HepG2 (cell line): Measurements from ENCODE around the gene CD68. TPM values are rescaled to one million over a fixed set of nuclear protein-coding genes. Genes with fewer than 3 reads are reported as not detected.

ENCODE experiments used
- AHR ChIP-seq: IDR thresholded peaks from 2 replicates; pipeline ENCODE4 v1.6.1; 2018; ENCODE audit warnings: missing genetic modification reagents, missing compliant biosample characterization
- CBX1 ChIP-seq: IDR thresholded peaks from one replicate; pipeline ENCODE4 v1.6.1; 2016; ENCODE audit warnings: antibody characterized with exemption, low read depth
- CSRNP1 ChIP-seq: sonication (generic); formaldehyde crosslinking; IDR thresholded peaks from 2 replicates; pipeline ENCODE4 v1.8.1; 2023; ENCODE audit warnings: mild to moderate bottlenecking, missing genetic modification reagents
- DMTF1 ChIP-seq: sonication (generic); formaldehyde crosslinking; IDR thresholded peaks from 2 replicates; pipeline ENCODE4 v1.4.0; 2020; ENCODE audit warnings: mild to moderate bottlenecking, missing genetic modification reagents
- DRAP1 ChIP-seq: IDR thresholded peaks from 2 replicates; pipeline ENCODE4 v1.6.1; 2016; ENCODE audit warnings: missing genetic modification reagents, missing compliant biosample characterization
- GATAD2A ChIP-seq: IDR thresholded peaks from 2 replicates; pipeline ENCODE4 v1.6.1; 2016
- GPBP1L1 ChIP-seq: sonication (generic); formaldehyde crosslinking; IDR thresholded peaks from 2 replicates; pipeline ENCODE4 v1.5.0; 2020; ENCODE audit warnings: mild to moderate bottlenecking, missing genetic modification reagents
- KMT2A ChIP-seq: sonication (generic); formaldehyde crosslinking; IDR thresholded peaks from 2 replicates; pipeline ENCODE4 v1.4.0; 2020; ENCODE audit warnings: missing genetic modification reagents
- SALL1 ChIP-seq: sonication (generic); formaldehyde crosslinking; IDR thresholded peaks from 2 replicates; pipeline ENCODE4 v1.8.0; 2022; ENCODE audit warnings: mild to moderate bottlenecking, missing genetic modification reagents
- SP4 ChIP-seq: sonication (generic); formaldehyde crosslinking; IDR thresholded peaks from 2 replicates; pipeline ENCODE4 v1.8.1; 2023; ENCODE audit warnings: mild to moderate bottlenecking, missing genetic modification reagents
- TARDBP ChIP-seq: sonication (generic); formaldehyde crosslinking; IDR thresholded peaks from 2 replicates; pipeline ENCODE4 v1.8.0; 2022; ENCODE audit warnings: mild to moderate bottlenecking, missing genetic modification reagents
- U2AF1 ChIP-seq: fragments of 200-400 bp; formaldehyde crosslinking; optimal IDR thresholded peaks from 2 replicates; pipeline ENCODE3; 2017; ENCODE audit warnings: mild to moderate bottlenecking, low read depth, low read length
- U2AF2 ChIP-seq: fragments of 200-400 bp; formaldehyde crosslinking; IDR thresholded peaks from 2 replicates; pipeline ENCODE4 v1.6.1; 2017; ENCODE audit warnings: low read depth, mild to moderate bottlenecking, low read length
- ZBTB26 ChIP-seq: IDR thresholded peaks from 2 replicates; pipeline ENCODE4 v1.6.1; 2016; ENCODE audit warnings: missing compliant biosample characterization, missing genetic modification reagents, borderline replicate concordance
- ZBTB3 ChIP-seq: sonication (generic); formaldehyde crosslinking; IDR thresholded peaks from 2 replicates; pipeline ENCODE4 v1.4.0; 2020; ENCODE audit warnings: low read depth, mild to moderate bottlenecking, moderate library complexity, missing genetic modification reagents, borderline replicate concordance
- ZNF17 ChIP-seq: sonication (generic); formaldehyde crosslinking; IDR thresholded peaks from 2 replicates; pipeline ENCODE4 v1.5.0; 2020; ENCODE audit warnings: mild to moderate bottlenecking, missing genetic modification reagents
- ZNF205 ChIP-seq: IDR thresholded peaks from 2 replicates; pipeline ENCODE4 v1.6.1; 2018; ENCODE audit warnings: missing biosample characterization, missing genetic modification reagents
- ZNF543 ChIP-seq: sonication (generic); formaldehyde crosslinking; IDR thresholded peaks from 2 replicates; pipeline ENCODE4 v1.4.0; 2020; ENCODE audit warnings: mild to moderate bottlenecking, missing genetic modification reagents
- ZNF574 ChIP-seq: sonication (generic); formaldehyde crosslinking; IDR thresholded peaks from 2 replicates; pipeline ENCODE4 v1.4.0; 2020; ENCODE audit warnings: missing genetic modification reagents
- ZNF784 ChIP-seq: sonication (generic); formaldehyde crosslinking; IDR thresholded peaks from 2 replicates; pipeline ENCODE4 v1.5.1; 2020; ENCODE audit warnings: missing genetic modification reagents, mild to moderate bottlenecking, borderline replicate concordance
- ZSCAN25 ChIP-seq: sonication (generic); formaldehyde crosslinking; IDR thresholded peaks from 2 replicates; pipeline ENCODE4 v1.8.0; 2022; ENCODE audit warnings: mild to moderate bottlenecking, missing genetic modification reagents
- polyA plus RNA-seq, 8 experiments: library from polyadenylated mRNA; depleted of rRNA in 3 of 8; stranded (reverse) in 7 of 8; unstranded in 1 of 8; fragments of >200 nt; fragmentation: Illumina TruSeq in 4 of 8; extraction: Trizol in 4 of 8; gene quantifications; 2 replicates each; pipeline versions ENCODE4 v1.2.1 to v1.2.3, GENCODE V29; 2011 to 2016; ENCODE audit warnings: low read depth in 4 of 8, missing spikeins in 1 of 8, mixed read lengths in 1 of 8; ENCODE audit not compliant: insufficient read depth in 1 of 8
- total RNA-seq, 5 experiments: library from RNA; depleted of rRNA; stranded (reverse); fragments of >200 nt; fragmentation: Illumina TruSeq; extraction: Trizol; gene quantifications; 2 replicates each; pipeline ENCODE4 v1.2.3, GENCODE V29; 2016; ENCODE audit warnings: low read depth in 1 of 5

Gene CD68
- total and polyA plus RNA-seq, 2 of the 13 experiments (the other 11 are each of a cell fraction or from before 2014, with no cell fraction given), result 10.3 to 104 TPM

- TF ChIP-seq DMTF1 (CRISPR knock-in tag) (no peak), DRAP1 (CRISPR knock-in tag) (no peak), ZNF784 (CRISPR knock-in tag) (no peak), U2AF1 (peak; percentile 66), TARDBP (CRISPR knock-in tag) (peak; percentile 95), GATAD2A (CRISPR knock-in tag) (peak; percentile 49; the same call in 1 of the 2 replicates), ZNF205 (CRISPR knock-in tag) (0 out of 2 replicates have a peak, but pooled peaks have one; percentile 15), CBX1 (no peak), ZNF543 (no peak), SALL1 (peak; percentile 87; the same call in 1 of the 2 replicates), ZBTB3 (no peak), ZBTB26 (CRISPR knock-in tag) (peak; percentile 53; the same call in 1 of the 2 replicates), ZSCAN25 (CRISPR knock-in tag) (no peak), GPBP1L1 (CRISPR knock-in tag) (no peak), AHR (CRISPR knock-in tag) (no peak; the same call in 1 of the 2 replicates), U2AF2 (no peak), ZNF574 (CRISPR knock-in tag) (peak; percentile 89; the same call in 1 of the 2 replicates), ZNF17 (CRISPR knock-in tag) (no peak), CSRNP1 (CRISPR knock-in tag) (peak; percentile 88; the same call in 1 of the 2 replicates), SP4 (CRISPR knock-in tag) (no peak; the same call in 1 of the 2 replicates), KMT2A (CRISPR knock-in tag) (0 out of 2 replicates have a peak, but pooled peaks have one; percentile 60)
These were observed 7.2 kb upstream of the CD68 start (continued) for GRCh38 chr17:7572338-7572587.
